ENCODE measurements around the gene ARID3A.

GRCh38 chr19:996051-996838, 70.4 kb downstream of the ARID3A start:
- TF ChIP-seq CTCF (IDR thresholded peaks at IDR 0.05; ENCODE audit: low read length) (no peak), EZH2phosphoT487 (IDR thresholded peaks at IDR 0.05; ENCODE audit: low read length) (no peak), EZH2 (optimal IDR thresholded peaks at IDR 0.05; ENCODE audit: low read depth, low read length) (no peak)

All from MM.1S (cell line).